Measurements from ENCODE around the gene BAIAP2.
"Not testable (repeated sequence)": the region's sequence is repeated elsewhere in the genome, so short reads cannot be mapped to it uniquely, and the experiment has no call there.

BAIAP2 gene

GRCh38 chr17:81140695-81141094 lies 105.7 kb downstream of the BAIAP2 start:
- DNase-seq (ENCODE audit: low read depth), result no peak

GRCh38 chr17:81142301-81143199 lies 107.6 kb downstream of the BAIAP2 start:
- peak; percentile 23 for DNase-seq (ENCODE audit: low read depth)

GRCh38 chr17:81143200-81143527 lies 108.2 kb downstream of the BAIAP2 start:
- DNase-seq (ENCODE audit: low read depth), result no peak

GRCh38 chr17:81143717-81144422 lies 108.9 kb downstream of the BAIAP2 start:
- no peak for DNase-seq (ENCODE audit: low read depth)

GRCh38 chr17:81144423-81144781 lies 109.5 kb downstream of the BAIAP2 start:
- DNase-seq (ENCODE audit: low read depth), result no peak

- DNase-seq (ENCODE audit: low read depth), result not testable (repeated sequence)
These were observed 111.3 kb downstream of the BAIAP2 start for GRCh38 chr17:81146208-81146607.

GRCh38 chr17:81147701-81148100 lies 112.8 kb downstream of the BAIAP2 start:
- no peak for DNase-seq (ENCODE audit: low read depth)

- DNase-seq (ENCODE audit: low read depth), result no peak
These were observed 113.6 kb downstream of the BAIAP2 start for GRCh38 chr17:81148571-81148970.

GRCh38 chr17:81148986-81149533 lies 114.1 kb downstream of the BAIAP2 start:
- DNase-seq (ENCODE audit: low read depth), result no peak

- DNase-seq (ENCODE audit: low read depth), result no peak
These were observed 115.6 kb downstream of the BAIAP2 start for GRCh38 chr17:81150377-81151077.

- DNase-seq (ENCODE audit: low read depth), result no peak
These were observed 116.3 kb downstream of the BAIAP2 start for GRCh38 chr17:81151278-81151677.

- no peak for DNase-seq (ENCODE audit: low read depth)
These were observed 117.4 kb downstream of the BAIAP2 start for GRCh38 chr17:81152288-81152828.

GRCh38 chr17:81153340-81153803 lies 118.4 kb downstream of the BAIAP2 start:
- DNase-seq (ENCODE audit: low read depth), result peak; percentile 8

- not testable (repeated sequence) for DNase-seq (ENCODE audit: low read depth)
These were observed 119.1 kb downstream of the BAIAP2 start for GRCh38 chr17:81154016-81154415.

GRCh38 chr17:81154961-81155360 lies 120.0 kb downstream of the BAIAP2 start:
- DNase-seq (ENCODE audit: low read depth), result no peak

GRCh38 chr17:81156866-81157805 lies 122.2 kb downstream of the BAIAP2 start:
- DNase-seq (ENCODE audit: low read depth), result no peak

GRCh38 chr17:81157848-81158687 lies 123.1 kb downstream of the BAIAP2 start:
- no peak for DNase-seq (ENCODE audit: low read depth)

GRCh38 chr17:81158688-81159590 lies 124.0 kb downstream of the BAIAP2 start:
- DNase-seq (ENCODE audit: low read depth), result no peak

Measured in HS-5 (cell line).